Cardiac muscle cell (in vitro differentiated cells and primary cell): ENCODE results near the gene DGAT2L6. TPM values are rescaled to one million over a fixed set of nuclear protein-coding genes. Genes with fewer than 3 reads are reported as not detected.
A peak's percentile ranks its signal among the peaks of the same experiment; 100 is the strongest.

Experiments
- DNase-seq, 2 donors: peaks; one replicate each; pipeline versions ENCODE4 v3.0.0 to v3.0.0-alpha.2; 2010 to 2017; ENCODE audit warnings: low read depth in 1 of 2, low spot score in 1 of 2
- H3K27ac ChIP-seq: fragments of 200-600 bp; sonication (generic); 2 replicates; pipeline ENCODE4 v1.5.1; 2016
- H3K27me3 ChIP-seq: fragments of 200-600 bp; sonication (generic); 2 replicates; pipeline ENCODE4 v1.6.0; 2016; ENCODE audit warnings: control low read depth
- H3K36me3 ChIP-seq: fragments of 200-600 bp; sonication (generic); 2 replicates; pipeline ENCODE4 v1.5.1; 2016; ENCODE audit warnings: control low read depth
- H3K4me1 ChIP-seq: fragments of 200-600 bp; sonication (generic); 2 replicates; pipeline ENCODE4 v1.8.1; 2017; ENCODE audit warnings: low read depth, mild to moderate bottlenecking, mixed run types
- H3K4me3 ChIP-seq: fragments of 200-600 bp; sonication (generic); 2 replicates; pipeline ENCODE4 v1.5.1; 2016; ENCODE audit warnings: mild to moderate bottlenecking
- H3K9me3 ChIP-seq: fragments of 200-600 bp; sonication (generic); 2 replicates; pipeline ENCODE4 v1.5.1; 2017; ENCODE audit warnings: low read depth, mild to moderate bottlenecking, control low read depth
- polyA plus RNA-seq: library from polyadenylated mRNA; unstranded; fragments of >200 nt; fragmentation: Nextera tagmentation; extraction: Ambion mirVana; gene quantifications from 2 replicates; pipeline ENCODE4 v1.2.1, GENCODE V29; 2016
- total RNA-seq: library from RNA; depleted of rRNA; stranded (reverse); fragments of >200 nt; gene quantifications from 2 replicates; pipeline ENCODE4 v1.2.3, GENCODE V29; 2016
- TF ChIP-seq, protein P1 (sequence below): IDR thresholded peaks from 2 replicates; pipeline ENCODE4 v1.5.1; 2012; ENCODE audit warnings: low read depth, mild to moderate bottlenecking, low read length

The DGAT2L6 gene
- total and polyA plus RNA-seq, 2 experiments from 2014 or later = not detected

DNA sequence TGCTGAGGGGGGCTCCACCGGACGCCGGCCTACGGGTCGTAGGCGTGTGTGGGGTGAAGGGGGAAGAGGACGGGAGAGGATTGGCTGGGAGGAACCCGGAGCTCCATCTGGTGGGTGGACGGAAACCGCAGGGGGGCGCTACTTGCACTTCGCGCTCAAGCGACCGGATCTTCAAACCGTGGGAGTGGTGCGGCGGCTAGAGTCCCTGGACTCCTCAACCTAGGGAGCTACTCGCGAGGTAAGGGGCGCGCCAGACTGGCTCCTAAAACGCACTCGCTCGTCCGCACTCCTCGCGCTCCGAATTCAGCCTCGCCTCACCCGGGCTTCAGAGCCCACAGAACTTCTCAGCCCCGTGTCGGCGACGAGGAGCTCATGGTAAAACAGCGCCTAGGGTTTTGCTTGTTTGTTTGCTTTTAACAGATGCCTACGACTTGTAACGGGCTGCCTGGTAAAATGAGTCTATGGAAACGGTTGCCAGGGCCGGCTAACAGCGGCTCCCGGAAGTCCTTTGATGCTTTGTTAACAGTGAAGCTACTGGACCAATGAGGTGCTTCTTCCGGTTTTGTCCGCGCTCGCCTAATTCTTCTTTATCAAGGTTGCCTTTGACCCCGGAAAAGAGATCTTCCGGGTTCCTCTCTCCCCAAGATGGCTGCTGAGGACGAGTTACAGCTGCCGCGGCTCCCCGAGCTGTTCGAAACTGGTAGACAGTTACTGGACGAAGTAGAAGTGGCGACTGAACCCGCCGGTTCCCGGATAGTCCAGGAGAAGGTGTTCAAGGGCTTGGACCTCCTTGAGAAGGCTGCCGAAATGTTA is 43.8 kb upstream of the DGAT2L6 start, which contains the start of gene IGBP1:
IGBP1 (plus strand) TSS at position 145 of the 813 bp plus-strand sequence; CDS start at position 646, 501 bp downstream.
- Histone ChIP-seq H3K9me3 (no peaks in the 10 kb centered on the region), H3K27ac (peak within 1 kb of the TSS; percentile 87), H3K36me3 (peaks cover 5% of the 10 kb centered on the region), H3K4me3 (peak within 1 kb of the TSS; percentile 72), H3K27me3 (no peaks in the 10 kb centered on the region), H3K4me1 (no peaks in the 10 kb centered on the region)
- TF ChIP-seq, protein P1, sequence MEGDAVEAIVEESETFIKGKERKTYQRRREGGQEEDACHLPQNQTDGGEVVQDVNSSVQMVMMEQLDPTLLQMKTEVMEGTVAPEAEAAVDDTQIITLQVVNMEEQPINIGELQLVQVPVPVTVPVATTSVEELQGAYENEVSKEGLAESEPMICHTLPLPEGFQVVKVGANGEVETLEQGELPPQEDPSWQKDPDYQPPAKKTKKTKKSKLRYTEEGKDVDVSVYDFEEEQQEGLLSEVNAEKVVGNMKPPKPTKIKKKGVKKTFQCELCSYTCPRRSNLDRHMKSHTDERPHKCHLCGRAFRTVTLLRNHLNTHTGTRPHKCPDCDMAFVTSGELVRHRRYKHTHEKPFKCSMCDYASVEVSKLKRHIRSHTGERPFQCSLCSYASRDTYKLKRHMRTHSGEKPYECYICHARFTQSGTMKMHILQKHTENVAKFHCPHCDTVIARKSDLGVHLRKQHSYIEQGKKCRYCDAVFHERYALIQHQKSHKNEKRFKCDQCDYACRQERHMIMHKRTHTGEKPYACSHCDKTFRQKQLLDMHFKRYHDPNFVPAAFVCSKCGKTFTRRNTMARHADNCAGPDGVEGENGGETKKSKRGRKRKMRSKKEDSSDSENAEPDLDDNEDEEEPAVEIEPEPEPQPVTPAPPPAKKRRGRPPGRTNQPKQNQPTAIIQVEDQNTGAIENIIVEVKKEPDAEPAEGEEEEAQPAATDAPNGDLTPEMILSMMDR = peak; percentile 64
- peak; percentile 86 to 87 for DNase-seq

- TF ChIP-seq, protein P1 = no peak
- Histone ChIP-seq H3K4me1 (no peaks in the 10 kb centered on the region), H3K4me3 (peak overlapping the region; percentile 72), H3K27ac (peak overlapping the region; percentile 87), H3K27me3 (no peaks in the 10 kb centered on the region), H3K9me3 (no peaks in the 10 kb centered on the region), H3K36me3 (peaks cover 5% of the 10 kb centered on the region)
- DNase-seq = peak; percentile 7 to 19
Observed at GRCh38 chrX:70134116-70134477, 43.2 kb upstream of the DGAT2L6 start.

GRCh38 chrX:70138622-70139021 is 38.7 kb upstream of the DGAT2L6 start:
- Histone ChIP-seq H3K4me3 (no peak overlapping the region), H3K36me3 (peaks cover 5% of the 10 kb centered on the region), H3K27ac (no peak overlapping the region), H3K4me1 (no peaks in the 10 kb centered on the region), H3K9me3 (no peaks in the 10 kb centered on the region), H3K27me3 (no peaks in the 10 kb centered on the region)
- no peak for DNase-seq
- TF ChIP-seq, protein P1 = no peak

GRCh38 chrX:70139736-70140135 is 37.5 kb upstream of the DGAT2L6 start:
- no peaks in the 10 kb centered on the region for H3K4me1 ChIP-seq
- no peaks in the 10 kb centered on the region for H3K9me3 ChIP-seq
- no peak overlapping the region for H3K27ac ChIP-seq
- no peak for DNase-seq
- no peaks in the 10 kb centered on the region for H3K27me3 ChIP-seq
- peaks cover 5% of the 10 kb centered on the region for H3K36me3 ChIP-seq
- TF ChIP-seq, protein P1 = no peak
- no peak overlapping the region for H3K4me3 ChIP-seq

DNA sequence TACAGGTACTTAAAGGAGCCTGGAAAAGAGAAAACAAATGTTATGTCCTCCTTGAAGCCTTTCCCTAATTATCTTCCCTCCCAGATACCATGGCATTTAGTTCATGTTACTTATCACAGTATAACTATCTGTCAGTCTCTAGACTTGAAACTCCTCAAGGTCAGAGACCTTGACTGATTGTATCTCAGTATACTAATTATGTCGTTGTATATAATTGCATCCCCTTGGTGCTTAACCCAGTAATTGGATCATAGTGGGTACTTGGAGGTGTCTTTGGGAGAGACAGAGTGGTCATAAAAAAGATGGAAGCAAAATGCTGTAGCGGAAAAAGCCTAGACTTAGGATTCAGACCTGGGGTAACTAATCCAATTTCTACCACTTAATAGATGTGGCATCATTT is 35.9 kb upstream of the DGAT2L6 start:
- Histone ChIP-seq H3K4me1 (no peaks in the 10 kb centered on the region), H3K36me3 (no peaks in the 10 kb centered on the region), H3K9me3 (no peaks in the 10 kb centered on the region), H3K27me3 (no peaks in the 10 kb centered on the region), H3K4me3 (no peak overlapping the region), H3K27ac (no peak overlapping the region)
- TF ChIP-seq, protein P1 = no peak
- DNase-seq = no peak
